HG03097 (cell line): ENCODE measurements around the gene CLUH.

Source experiments
- ATAC-seq: cut with Tn5 transposase; IDR thresholded peaks from one replicate; pipeline ENCODE4 v1.9.1; 2021; ENCODE audit not compliant: unreplicated experiment, low FRiP score

CLUH gene

GRCh38 chr17:2722611-2723010 lies 11.0 kb upstream of the CLUH start:
- no peak for ATAC-seq

DNA sequence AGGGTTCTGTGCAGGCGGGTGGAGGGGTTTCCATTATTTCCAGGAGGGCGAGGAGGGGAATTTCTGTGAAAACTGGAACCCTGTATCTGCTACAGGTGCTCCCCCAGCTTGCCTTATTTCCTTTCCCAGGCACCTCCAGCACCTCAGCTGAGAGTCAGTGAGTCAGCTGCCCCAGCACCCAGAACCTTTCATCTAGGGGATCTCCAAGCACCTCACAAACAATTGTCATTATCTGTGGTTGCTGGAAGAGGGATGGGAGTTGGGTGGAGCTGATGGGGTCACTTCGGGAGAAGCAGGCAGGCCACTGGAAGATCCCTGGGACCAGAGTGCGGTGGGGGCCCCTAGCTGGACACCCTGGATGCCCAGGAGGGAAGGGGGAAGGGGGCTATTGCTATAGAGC lies 10.0 kb upstream of the CLUH start:
- no peak for ATAC-seq

DNA sequence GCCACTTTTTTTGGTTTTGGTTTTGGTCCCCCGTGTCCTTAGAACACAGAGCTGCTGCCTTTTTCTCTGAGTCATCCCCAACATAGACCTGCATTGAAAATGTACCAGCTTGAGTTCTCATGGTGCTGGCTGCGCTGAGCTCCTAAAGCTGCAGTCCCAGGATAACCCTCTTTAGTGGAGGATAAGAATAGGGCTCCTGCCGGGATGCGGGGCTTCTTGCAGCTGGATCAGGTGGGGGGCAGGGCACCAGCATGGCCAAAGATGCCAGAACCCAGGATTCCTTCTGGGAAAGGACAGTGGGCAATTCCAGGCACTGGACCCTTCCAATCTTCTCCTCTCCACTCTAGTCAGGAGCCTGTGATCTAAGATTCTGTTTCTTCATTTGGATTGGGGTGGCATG lies 8.3 kb upstream of the CLUH start:
- ATAC-seq: no peak

DNA sequence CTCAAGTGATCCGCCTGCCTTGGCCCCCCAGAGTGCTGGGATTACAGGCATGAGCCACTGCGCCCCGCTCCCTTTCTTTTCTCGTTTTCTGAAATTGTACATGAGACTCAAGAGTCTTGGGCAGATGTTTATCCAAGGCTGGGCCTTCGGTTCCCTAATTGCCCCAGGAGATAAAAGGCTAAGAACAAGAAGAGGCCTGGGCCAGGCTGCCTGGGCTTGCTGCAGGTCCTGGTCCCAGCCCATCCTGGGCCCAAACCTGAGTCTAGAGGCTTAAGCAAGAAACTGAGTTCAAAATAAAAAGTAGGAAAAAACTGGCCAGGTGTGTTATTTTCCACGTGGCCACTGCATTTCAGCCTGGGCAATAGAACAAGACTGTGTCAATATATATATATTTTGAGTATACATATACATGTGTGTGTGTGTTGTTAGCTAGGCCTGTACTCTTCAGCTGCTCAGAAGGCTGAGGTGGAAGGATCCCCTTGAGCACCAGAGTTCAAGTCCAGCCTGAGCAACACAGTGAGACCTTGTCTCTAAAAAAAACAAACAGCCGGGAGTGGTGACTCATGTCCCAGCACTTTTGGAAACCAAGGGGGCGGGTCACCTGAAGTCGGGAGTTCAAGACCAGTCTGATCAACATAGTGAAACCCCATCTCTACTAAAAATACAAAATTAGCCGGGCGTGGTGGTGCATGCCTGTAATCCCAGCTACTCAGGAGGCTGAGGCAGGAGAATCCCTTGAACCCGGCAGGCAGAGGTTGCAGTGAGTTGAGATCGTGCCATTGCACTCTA lies 6.8 kb upstream of the CLUH start:
- ATAC-seq: no peak

- ATAC-seq: no peak
Observed at GRCh38 chr17:2716649-2717048, 5.1 kb upstream of the CLUH start.

- no peak for ATAC-seq
Observed at GRCh38 chr17:2713881-2714280, 2.3 kb upstream of the CLUH start.

GRCh38 chr17:2712300-2713043 lies 908 bp upstream of the CLUH start:
- no peak for ATAC-seq

DNA sequence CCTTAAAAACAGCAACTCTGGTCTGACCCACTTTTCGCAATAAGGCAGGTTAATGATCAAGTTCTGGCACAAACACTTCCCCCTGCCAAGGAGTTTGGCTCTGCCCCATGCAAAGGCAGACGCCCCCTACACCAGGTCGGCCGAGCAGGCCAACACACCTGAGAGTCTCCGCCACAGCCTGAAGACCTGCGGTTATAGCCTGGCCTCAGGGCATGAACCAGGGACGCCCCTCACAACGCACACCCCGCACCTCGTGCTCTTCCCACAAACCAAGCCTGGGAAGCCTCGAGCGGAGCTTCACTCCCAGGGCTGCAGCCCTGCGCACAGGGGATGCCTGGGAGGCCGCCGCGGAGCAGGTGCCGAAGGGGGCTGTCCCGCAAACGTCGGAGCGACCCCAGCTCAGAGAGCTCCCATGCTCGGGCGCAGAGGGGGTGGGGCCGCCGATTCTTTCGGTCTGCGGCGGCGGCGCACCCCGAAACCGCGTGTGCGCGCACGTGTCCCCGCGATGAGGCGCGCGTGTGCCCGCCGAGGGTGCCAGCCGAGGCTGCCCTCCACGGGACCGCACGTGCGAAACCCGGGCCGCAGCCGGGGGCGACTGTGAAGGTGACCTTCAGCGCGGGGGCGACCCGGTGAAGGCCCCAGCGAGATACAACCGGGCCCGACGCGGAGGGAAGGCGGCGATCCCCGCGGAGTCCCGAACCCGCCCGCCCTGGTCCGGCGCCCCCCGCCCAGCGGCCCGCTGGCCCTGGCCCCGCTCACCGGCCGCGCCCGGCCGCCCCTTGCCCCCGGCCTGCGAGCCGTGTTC lies 559 bp downstream of the CLUH start:
- peak; percentile 16 for ATAC-seq

GRCh38 chr17:2710071-2710802 lies 1.3 kb downstream of the CLUH start:
- no peak for ATAC-seq

- ATAC-seq: no peak
Observed at GRCh38 chr17:2709183-2709661, 2.3 kb downstream of the CLUH start.

GRCh38 chr17:2708585-2709182 lies 2.9 kb downstream of the CLUH start:
- no peak for ATAC-seq

- no peak for ATAC-seq
Observed at GRCh38 chr17:2707721-2708584, 3.6 kb downstream of the CLUH start.

GRCh38 chr17:2706911-2707510 lies 4.6 kb downstream of the CLUH start:
- ATAC-seq: no peak

- no peak for ATAC-seq
Observed at GRCh38 chr17:2705888-2706795, 5.4 kb downstream of the CLUH start.

DNA sequence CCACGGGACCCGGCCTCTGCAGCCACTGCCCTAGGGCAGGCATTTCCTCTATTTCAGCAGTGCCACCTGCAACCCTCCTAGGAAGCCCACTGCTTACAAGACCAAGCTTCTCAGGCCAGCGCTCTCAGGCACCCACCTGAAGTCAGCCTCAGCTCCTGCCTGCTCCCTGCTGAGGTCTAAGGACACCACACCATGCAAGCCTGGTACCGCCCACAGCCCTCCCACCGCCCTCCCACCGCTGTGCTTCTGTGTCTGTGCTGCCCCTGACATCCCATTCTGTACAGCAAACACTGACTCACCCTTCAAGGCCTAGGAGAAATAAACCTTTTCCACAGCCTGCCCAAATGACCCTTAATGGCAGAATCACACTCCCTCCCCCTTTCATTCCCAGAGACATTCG lies 6.3 kb downstream of the CLUH start:
- ATAC-seq: no peak

GRCh38 chr17:2704890-2705248 lies 6.7 kb downstream of the CLUH start:
- no peak for ATAC-seq

DNA sequence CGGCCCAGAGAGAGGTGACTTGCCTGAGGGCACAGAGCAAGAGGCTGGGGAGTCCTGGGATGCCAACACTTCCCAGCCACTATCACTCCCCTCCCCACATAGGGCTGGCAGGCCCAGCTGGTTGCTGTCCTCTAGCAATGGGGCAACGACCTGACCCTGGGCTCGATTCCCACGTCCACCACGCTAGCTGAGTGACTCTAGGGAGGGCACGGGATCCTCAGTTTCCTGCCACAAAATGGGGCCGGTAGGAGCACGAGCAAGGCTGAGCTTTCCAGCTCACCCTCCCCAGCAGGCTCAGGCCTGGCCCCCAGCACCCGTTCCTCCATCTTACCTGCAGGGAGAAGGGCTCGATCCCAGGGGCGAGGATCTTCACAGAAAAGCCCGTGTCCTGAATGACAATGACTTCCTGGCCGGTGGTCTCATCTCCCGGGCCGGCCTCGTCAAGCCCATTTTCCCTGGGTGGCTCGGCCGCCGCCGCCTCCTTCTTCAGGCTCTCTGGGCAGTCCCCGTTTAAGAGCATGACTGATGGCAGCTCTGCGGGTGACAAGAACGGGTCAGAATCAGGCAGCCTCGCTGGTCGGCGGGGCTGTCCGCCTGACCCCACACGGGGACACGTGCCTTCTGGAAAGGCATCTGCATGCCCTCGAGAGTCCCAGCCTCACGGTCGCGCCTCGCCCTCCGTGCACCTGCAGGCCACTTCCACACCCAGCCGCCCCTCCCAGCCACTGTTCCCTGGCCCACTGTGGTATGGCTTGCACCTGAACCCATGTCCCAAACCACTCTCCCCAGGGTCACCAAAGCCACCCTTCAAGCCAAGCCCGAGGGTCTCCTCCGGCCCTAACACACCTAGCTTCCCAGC lies 7.3 kb downstream of the CLUH start:
- no peak for ATAC-seq
